Activated CD8-positive, alpha-beta T cell treated with anti-CD3 and anti-CD28 coated beads for 36 hours (primary cell): Measurements from ENCODE around the gene GIT1. TPM values are rescaled to one million over a fixed set of nuclear protein-coding genes. Genes with fewer than 3 reads are reported as not detected.

ENCODE experiments used
- ATAC-seq: fragments of 200-7000 bp; cut with Tn5 transposase; one replicate; pipeline ENCODE4 v1.10.0; 2021; ENCODE audit warnings: mild to moderate bottlenecking, moderate library complexity
- CTCF ChIA-PET: fragments of 350-600 bp; sonication (Branson Sonifier 250); formaldehyde crosslinking; loops from one replicate; lab custom pipeline; 2021; ENCODE audit warnings: antibody characterized with exemption; lab: Charles Lee
- POLR2A ChIA-PET: fragments of 350-600 bp; sonication (Branson Sonifier 250); formaldehyde crosslinking; loops from one replicate; lab custom pipeline; 2021; ENCODE audit warnings: antibody characterized with exemption; lab: Charles Lee
- DNase-seq: peaks from one replicate; pipeline ENCODE4 v3.0.0-alpha.2; 2020
- H3K27ac Mint-ChIP-seq: one replicate; pipeline ENCODE4 v1.8.0; 2021; ENCODE audit warnings: mild to moderate bottlenecking, mixed read lengths
- H3K27me3 Mint-ChIP-seq: one replicate; pipeline ENCODE4 v1.8.0; 2021; ENCODE audit warnings: mixed read lengths
- H3K36me3 Mint-ChIP-seq: one replicate; pipeline ENCODE4 v1.8.0; 2021; ENCODE audit warnings: low read depth, mixed read lengths
- H3K4me1 Mint-ChIP-seq: one replicate; pipeline ENCODE4 v1.8.0; 2021; ENCODE audit warnings: low read depth, mixed read lengths
- H3K4me3 Mint-ChIP-seq: one replicate; pipeline ENCODE4 v1.8.0; 2021; ENCODE audit warnings: mild to moderate bottlenecking, moderate library complexity, mixed read lengths
- H3K9me3 Mint-ChIP-seq: one replicate; pipeline ENCODE4 v1.8.0; 2021; ENCODE audit warnings: mixed read lengths
- CTCF ChIP-seq: fragments of 200-600 bp; IDR thresholded peaks from one replicate; pipeline ENCODE4 v1.8.0; 2022; ENCODE audit warnings: antibody characterized with exemption, mild to moderate bottlenecking
- intact Hi-C: fragments of 100-400 bp; cut with micrococcal nuclease; formaldehyde crosslinking; loops from one replicate; pipeline ENCODE4 v1.10.0; 2022
- total RNA-seq, 2 experiments: library from RNA; stranded (reverse); gene quantifications; one replicate each; pipeline ENCODE4 v1.2.3, GENCODE V29; 2021

Gene GIT1
- total RNA-seq, 2 experiments from 2014 or later: 54.8 to 59.3 TPM

- CTCF ChIA-PET: interaction anchor here (0.6 to 8.5 kb wide), 40 partner anchors 8 to 876 kb away, joined by 3 to 172 read pairs (median 6); partner anchors contain the start of genes ABHD15, ANKRD13B, GIT1 and SSH2
- Mint-ChIP-seq H3K27me3 (peaks cover 2% of the 10 kb centered on the region), H3K4me1 (peaks cover 40% of the 10 kb centered on the region), H3K27ac (peak overlapping the region; percentile 88), H3K36me3 (no peaks in the 10 kb centered on the region), H3K9me3 (no peaks in the 10 kb centered on the region), H3K4me3 (peak overlapping the region; percentile 84)
- POLR2A ChIA-PET: interaction anchor here (1.0 to 4.2 kb wide), 27 partner anchors 10 to 469 kb away, joined by 3 to 32 read pairs (median 6); partner anchors contain the start of genes ABHD15, ANKRD13B and TP53I13
- intact Hi-C loops: loop anchor here (5.0 kb wide), 1 partner anchor 35 kb away; no protein-coding TSS in a partner anchor
- DNase-seq: peak; percentile 97
- peak; percentile 66 for TF ChIP-seq CTCF
- peak; percentile 77 for ATAC-seq
Observed at GRCh38 chr17:29617125-29617480, 27.7 kb upstream of the GIT1 start.

GRCh38 chr17:29616300-29617048 is 27.0 kb upstream of the GIT1 start:
- intact Hi-C loops: loop anchor here (5.0 kb wide), 1 partner anchor 34 kb away; no protein-coding TSS in a partner anchor
- H3K27ac Mint-ChIP-seq: no peak overlapping the region
- H3K4me1 Mint-ChIP-seq: peaks cover 35% of the 10 kb centered on the region
- no peaks in the 10 kb centered on the region for H3K9me3 Mint-ChIP-seq
- DNase-seq (no peak), ATAC-seq (no peak)
- peak overlapping the region; percentile 84 for H3K4me3 Mint-ChIP-seq
- no peaks in the 10 kb centered on the region for H3K36me3 Mint-ChIP-seq
- ChIA-PET CTCF (interaction anchor here (0.7 to 8.5 kb wide), 34 partner anchors 8 to 468 kb away, joined by 3 to 172 read pairs (median 6); partner anchors contain the start of genes ABHD15, ANKRD13B, GIT1 and SSH2), POLR2A (interaction anchor here (1.0 to 4.2 kb wide), 24 partner anchors 8 to 470 kb away, joined by 3 to 32 read pairs (median 6); partner anchors contain the start of genes ANKRD13B and TP53I13)
- TF ChIP-seq CTCF: no peak
- H3K27me3 Mint-ChIP-seq: peaks cover 2% of the 10 kb centered on the region

- DNase-seq: peak; percentile 87
- Mint-ChIP-seq H3K4me3 (peak overlapping the region; percentile 84), H3K4me1 (peaks cover 35% of the 10 kb centered on the region), H3K27ac (peak overlapping the region; percentile 67), H3K9me3 (no peaks in the 10 kb centered on the region), H3K36me3 (no peaks in the 10 kb centered on the region), H3K27me3 (peaks cover 2% of the 10 kb centered on the region)
- ChIA-PET POLR2A (interaction anchor here (0.9 to 4.2 kb wide), 10 partner anchors 9 to 471 kb away, joined by 3 to 32 read pairs (median 3); partner anchors contain the start of gene ANKRD13B), CTCF (interaction anchor here (0.9 to 8.5 kb wide), 17 partner anchors 9 to 467 kb away, joined by 3 to 172 read pairs (median 8); partner anchors contain the start of genes ABHD15, ANKRD13B, GIT1 and SSH2)
- no peak for TF ChIP-seq CTCF
- intact Hi-C loops: loop anchor here (5.0 kb wide), 1 partner anchor 33 kb away; no protein-coding TSS in a partner anchor
- ATAC-seq: peak; percentile 58
Observed at GRCh38 chr17:29615492-29616299, 26.2 kb upstream of the GIT1 start.

- H3K4me1 Mint-ChIP-seq: peaks cover 35% of the 10 kb centered on the region
- DNase-seq: peak; percentile 80
- H3K36me3 Mint-ChIP-seq: no peaks in the 10 kb centered on the region
- peaks cover 2% of the 10 kb centered on the region for H3K27me3 Mint-ChIP-seq
- ATAC-seq: peak; percentile 15
- TF ChIP-seq CTCF: peak; percentile 21
- ChIA-PET CTCF (interaction anchor here (0.9 to 8.5 kb wide), 12 partner anchors 8 to 316 kb away, joined by 3 to 172 read pairs (median 11); partner anchors contain the start of genes ABHD15, ANKRD13B, GIT1 and SSH2), POLR2A (interaction anchor here (0.9 to 4.2 kb wide), 6 partner anchors 23 to 145 kb away, joined by 3 to 32 read pairs (median 4); partner anchors contain the start of gene ANKRD13B)
- H3K27ac Mint-ChIP-seq: peak overlapping the region; percentile 49
- no peaks in the 10 kb centered on the region for H3K9me3 Mint-ChIP-seq
- intact Hi-C loops: loop anchor here (5.0 kb wide), 1 partner anchor 33 kb away; no protein-coding TSS in a partner anchor
- peak overlapping the region; percentile 84 for H3K4me3 Mint-ChIP-seq
Observed at GRCh38 chr17:29615048-29615385, 25.6 kb upstream of the GIT1 start.
